Measurements from ENCODE around the gene CCDC106. TPM values are rescaled to one million over a fixed set of nuclear protein-coding genes. Genes with fewer than 3 reads are reported as not detected.

CCDC106 gene
- total RNA-seq, 1 donor from 2014 or later = 12.2 TPM

DNA sequence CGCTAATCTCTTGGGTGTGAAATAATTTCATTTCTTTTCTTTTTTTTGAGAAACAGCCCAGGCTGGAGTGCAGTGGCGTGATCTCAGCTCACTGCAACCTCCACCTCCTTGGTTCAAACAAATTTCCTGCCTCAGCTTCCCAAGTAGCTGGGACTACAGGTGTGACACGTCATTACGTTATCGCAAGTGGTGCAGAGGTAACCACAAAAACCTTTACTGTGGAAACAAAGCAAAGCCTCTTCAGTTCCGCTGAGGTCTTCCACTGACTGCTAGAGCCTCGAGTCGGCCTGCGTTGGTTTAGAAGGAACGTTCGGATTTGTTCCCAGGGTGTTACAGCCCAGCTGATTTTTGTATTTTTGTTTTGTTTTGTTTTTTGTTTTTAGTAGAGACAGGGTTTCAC lies 21.7 kb upstream of the CCDC106 start:
- H3K27ac Mint-ChIP-seq (ENCODE audit: unreplicated experiment) = no peak overlapping the region
- H3K4me1 Mint-ChIP-seq (ENCODE audit: low read depth, unreplicated experiment) = no peaks in the 10 kb centered on the region
- no peaks in the 10 kb centered on the region for H3K27me3 Mint-ChIP-seq (ENCODE audit: low read depth, unreplicated experiment)
- TF ChIP-seq, protein P1, sequence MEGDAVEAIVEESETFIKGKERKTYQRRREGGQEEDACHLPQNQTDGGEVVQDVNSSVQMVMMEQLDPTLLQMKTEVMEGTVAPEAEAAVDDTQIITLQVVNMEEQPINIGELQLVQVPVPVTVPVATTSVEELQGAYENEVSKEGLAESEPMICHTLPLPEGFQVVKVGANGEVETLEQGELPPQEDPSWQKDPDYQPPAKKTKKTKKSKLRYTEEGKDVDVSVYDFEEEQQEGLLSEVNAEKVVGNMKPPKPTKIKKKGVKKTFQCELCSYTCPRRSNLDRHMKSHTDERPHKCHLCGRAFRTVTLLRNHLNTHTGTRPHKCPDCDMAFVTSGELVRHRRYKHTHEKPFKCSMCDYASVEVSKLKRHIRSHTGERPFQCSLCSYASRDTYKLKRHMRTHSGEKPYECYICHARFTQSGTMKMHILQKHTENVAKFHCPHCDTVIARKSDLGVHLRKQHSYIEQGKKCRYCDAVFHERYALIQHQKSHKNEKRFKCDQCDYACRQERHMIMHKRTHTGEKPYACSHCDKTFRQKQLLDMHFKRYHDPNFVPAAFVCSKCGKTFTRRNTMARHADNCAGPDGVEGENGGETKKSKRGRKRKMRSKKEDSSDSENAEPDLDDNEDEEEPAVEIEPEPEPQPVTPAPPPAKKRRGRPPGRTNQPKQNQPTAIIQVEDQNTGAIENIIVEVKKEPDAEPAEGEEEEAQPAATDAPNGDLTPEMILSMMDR (IDR thresholded peaks at IDR 0.05; ENCODE audit: insufficient read depth, low read depth, low read length) = no peak
- no peak for TF ChIP-seq EZH2 (IDR thresholded peaks at IDR 0.05; ENCODE audit: insufficient read depth, low read length)
- no peak overlapping the region for H2AFZ ChIP-seq (ENCODE audit: low read depth, low read length)
- H3K9me3 ChIP-seq (ENCODE audit: insufficient read depth, low read depth, low read length) = no peaks in the 10 kb centered on the region
- H3K27me3 ChIP-seq (ENCODE audit: insufficient read depth, low read length) = no peaks in the 10 kb centered on the region
- no peaks in the 10 kb centered on the region for H3K9me3 Mint-ChIP-seq (ENCODE audit: unreplicated experiment)
- peaks cover 2% of the 10 kb centered on the region for H3K36me3 Mint-ChIP-seq (ENCODE audit: low read depth, unreplicated experiment)
- DNase-seq (ENCODE audit: low read depth) = no peak
- H3K4me3 ChIP-seq (ENCODE audit: insufficient read depth, low read depth, low read length) = no peak overlapping the region
- no peak overlapping the region for H3K27ac ChIP-seq (ENCODE audit: low read depth, low read length)
- no peak overlapping the region for H3K4me3 Mint-ChIP-seq (ENCODE audit: unreplicated experiment)
- no peak overlapping the region for H3K9ac ChIP-seq (ENCODE audit: low read length)
- peaks cover 13% of the 10 kb centered on the region for H4K20me1 ChIP-seq (ENCODE audit: insufficient read depth, low read length)
- no peak overlapping the region for H3K4me2 ChIP-seq (ENCODE audit: low read length)
- H3K4me1 ChIP-seq (ENCODE audit: insufficient read depth, low read length) = no peaks in the 10 kb centered on the region
- no peaks in the 10 kb centered on the region for H3K36me3 ChIP-seq (ENCODE audit: insufficient read depth, low read length)
- H3K79me2 ChIP-seq (ENCODE audit: insufficient read depth, low read length) = peaks cover 8% of the 10 kb centered on the region
- no peak for FAIRE-seq

DNA sequence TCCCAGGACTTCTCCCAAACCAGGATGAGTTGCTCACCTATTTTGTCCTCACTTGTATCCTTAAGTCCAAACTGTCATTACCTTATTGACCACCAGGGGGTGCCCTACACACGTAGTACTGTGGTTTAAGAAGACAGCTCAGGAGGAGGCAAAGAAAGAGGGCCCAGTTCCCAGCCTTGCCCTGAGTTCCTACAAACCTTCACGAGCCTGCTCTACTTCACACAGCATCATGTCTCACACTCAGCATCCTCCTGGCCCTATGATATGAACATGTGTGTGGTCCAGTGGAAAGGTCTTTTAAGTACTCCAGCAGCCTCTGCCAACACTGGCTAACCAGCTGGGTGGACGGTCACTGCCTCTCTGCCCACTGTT lies 15.6 kb upstream of the CCDC106 start:
- Mint-ChIP-seq H3K4me3 (ENCODE audit: unreplicated experiment) (no peak overlapping the region), H3K36me3 (ENCODE audit: low read depth, unreplicated experiment) (no peaks in the 10 kb centered on the region), H3K9me3 (ENCODE audit: unreplicated experiment) (peaks cover 3% of the 10 kb centered on the region), H3K27ac (ENCODE audit: unreplicated experiment) (no peak overlapping the region), H3K4me1 (ENCODE audit: low read depth, unreplicated experiment) (peaks cover 18% of the 10 kb centered on the region), H3K27me3 (ENCODE audit: low read depth, unreplicated experiment) (no peaks in the 10 kb centered on the region)
- H3K9ac ChIP-seq (ENCODE audit: low read length) = no peak overlapping the region
- H3K9me3 ChIP-seq (ENCODE audit: insufficient read depth, low read depth, low read length) = no peaks in the 10 kb centered on the region
- H3K4me2 ChIP-seq (ENCODE audit: low read length) = no peak overlapping the region
- peaks cover 28% of the 10 kb centered on the region for H3K79me2 ChIP-seq (ENCODE audit: insufficient read depth, low read length)
- H3K4me1 ChIP-seq (ENCODE audit: insufficient read depth, low read length) = peaks cover 16% of the 10 kb centered on the region
- H3K27me3 ChIP-seq (ENCODE audit: insufficient read depth, low read length) = no peaks in the 10 kb centered on the region
- no peaks in the 10 kb centered on the region for H3K36me3 ChIP-seq (ENCODE audit: insufficient read depth, low read length)
- DNase-seq (ENCODE audit: low read depth) (peak; percentile 84), FAIRE-seq (no peak)
- no peak for TF ChIP-seq EZH2 (IDR thresholded peaks at IDR 0.05; ENCODE audit: insufficient read depth, low read length)
- TF ChIP-seq, protein P1 (IDR thresholded peaks at IDR 0.05; ENCODE audit: insufficient read depth, low read depth, low read length) = peak; percentile 92
- no peak overlapping the region for H3K4me3 ChIP-seq (ENCODE audit: insufficient read depth, low read depth, low read length)
- H2AFZ ChIP-seq (ENCODE audit: low read depth, low read length) = peak overlapping the region; percentile 76
- H4K20me1 ChIP-seq (ENCODE audit: insufficient read depth, low read length) = peaks cover 9% of the 10 kb centered on the region
- no peak overlapping the region for H3K27ac ChIP-seq (ENCODE audit: low read depth, low read length)

DNA sequence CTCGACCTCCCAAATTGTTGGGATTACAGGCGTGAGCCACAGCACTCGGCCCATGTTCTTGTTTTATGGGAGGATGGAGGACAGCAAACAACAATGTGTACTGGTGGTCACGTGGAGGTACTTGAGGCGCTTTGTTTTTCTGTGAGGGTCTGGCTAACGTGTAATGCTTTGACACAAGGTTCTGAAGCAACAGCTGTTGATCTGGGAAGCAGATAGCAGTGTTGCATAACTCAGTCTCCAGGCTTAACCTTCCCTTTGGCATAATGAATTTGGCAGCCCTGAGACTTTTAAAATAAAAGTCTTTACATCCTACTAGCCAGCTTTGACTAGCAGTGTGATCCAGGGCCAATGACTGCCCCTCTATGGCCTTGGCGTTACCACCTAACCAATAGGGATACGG lies 14.2 kb upstream of the CCDC106 start:
- no peak overlapping the region for H3K4me3 ChIP-seq (ENCODE audit: insufficient read depth, low read depth, low read length)
- no peak for DNase-seq (ENCODE audit: low read depth)
- Mint-ChIP-seq H3K27me3 (ENCODE audit: low read depth, unreplicated experiment) (no peaks in the 10 kb centered on the region), H3K27ac (ENCODE audit: unreplicated experiment) (no peak overlapping the region), H3K9me3 (ENCODE audit: unreplicated experiment) (peaks cover 3% of the 10 kb centered on the region), H3K4me1 (ENCODE audit: low read depth, unreplicated experiment) (peaks cover 19% of the 10 kb centered on the region), H3K4me3 (ENCODE audit: unreplicated experiment) (no peak overlapping the region), H3K36me3 (ENCODE audit: low read depth, unreplicated experiment) (peaks cover 4% of the 10 kb centered on the region)
- H3K79me2 ChIP-seq (ENCODE audit: insufficient read depth, low read length) = peaks cover 42% of the 10 kb centered on the region
- H3K27me3 ChIP-seq (ENCODE audit: insufficient read depth, low read length) = no peaks in the 10 kb centered on the region
- peaks cover 9% of the 10 kb centered on the region for H4K20me1 ChIP-seq (ENCODE audit: insufficient read depth, low read length)
- no peak overlapping the region for H3K27ac ChIP-seq (ENCODE audit: low read depth, low read length)
- H3K9me3 ChIP-seq (ENCODE audit: insufficient read depth, low read depth, low read length) = no peaks in the 10 kb centered on the region
- TF ChIP-seq, protein P1 (IDR thresholded peaks at IDR 0.05; ENCODE audit: insufficient read depth, low read depth, low read length) = no peak
- TF ChIP-seq EZH2 (IDR thresholded peaks at IDR 0.05; ENCODE audit: insufficient read depth, low read length) = no peak
- H3K4me2 ChIP-seq (ENCODE audit: low read length) = no peak overlapping the region
- FAIRE-seq = no peak
- no peak overlapping the region for H3K9ac ChIP-seq (ENCODE audit: low read length)
- no peaks in the 10 kb centered on the region for H3K36me3 ChIP-seq (ENCODE audit: insufficient read depth, low read length)
- H3K4me1 ChIP-seq (ENCODE audit: insufficient read depth, low read length) = peaks cover 16% of the 10 kb centered on the region
- peak overlapping the region; percentile 72 for H2AFZ ChIP-seq (ENCODE audit: low read depth, low read length)
